B cell (primary cell): ENCODE results near the gene CST9L. TPM values are rescaled to one million over a fixed set of nuclear protein-coding genes. Genes with fewer than 3 reads are reported as not detected.

Experiments
- ATAC-seq: fragments of 200-7000 bp; cut with Tn5 transposase; one replicate; pipeline ENCODE4 v1.10.0; 2021; ENCODE audit warnings: low read depth, mild to moderate bottlenecking, moderate number of reproducible peaks, moderate library complexity
- CTCF ChIA-PET: fragments of 350-600 bp; sonication (Branson Sonifier 250); formaldehyde crosslinking; loops from one replicate; lab custom pipeline; 2021; ENCODE audit warnings: antibody characterized with exemption, inconsistent platforms; lab: Charles Lee
- POLR2A ChIA-PET: fragments of 350-600 bp; sonication (Branson Sonifier 250); formaldehyde crosslinking; loops from one replicate; lab custom pipeline; 2021; ENCODE audit warnings: antibody characterized with exemption; lab: Charles Lee
- DNase-seq: peaks from one replicate; pipeline ENCODE4 v3.0.0; 2013
- H2AFZ ChIP-seq: 2 replicates; pipeline ENCODE4 v1.6.1; 2012; ENCODE audit warnings: mild to moderate bottlenecking, low read depth, low read length; ENCODE audit not compliant: insufficient read depth, poor library complexity, severe bottlenecking
- H3K27ac ChIP-seq, 2 donors: 1 replicate in 1 of 2; 2 replicates in 1 of 2; pipeline ENCODE4 v1.5.1; 2012 to 2013; ENCODE audit warnings: low read length in 2 of 2, mild to moderate bottlenecking in 2 of 2, moderate library complexity in 1 of 2
- H3K27me3 ChIP-seq, 4 experiments: fragments of 200-600 bp in 1 of 4; sonication (generic) in 1 of 4; replicated peaks in 1 of 4; 1 replicate in 2 of 4; 2 replicates in 2 of 4; pipeline versions ENCODE4 v1.6.1 to v1.7.0; 2013 to 2016; ENCODE audit warnings: low read length in 3 of 4, mild to moderate bottlenecking in 2 of 4, mixed read lengths in 1 of 4, moderate library complexity in 1 of 4; ENCODE audit not compliant: insufficient read depth in 4 of 4, control insufficient read depth in 3 of 4; ENCODE audit errors: control extremely low read depth in 1 of 4
- H3K36me3 ChIP-seq, 2 experiments: replicated peaks in 1 of 2; 1 replicate in 1 of 2; 2 replicates in 1 of 2; pipeline versions ENCODE4 v1.6.1 to v1.7.1; 2013; ENCODE audit warnings: low read length in 1 of 2; ENCODE audit not compliant: insufficient read depth in 2 of 2, control insufficient read depth in 1 of 2; ENCODE audit errors: control extremely low read depth in 1 of 2, extremely low read depth in 1 of 2
- H3K4me1 ChIP-seq, 2 donors: fragments of 200-600 bp in 1 of 2; sonication (generic) in 1 of 2; 1 replicate in 1 of 2; 2 replicates in 1 of 2; pipeline versions ENCODE4 v1.5.1 to v1.6.1; 2013 to 2017; ENCODE audit warnings: low read length in 2 of 2; ENCODE audit not compliant: control insufficient read depth in 2 of 2, insufficient read depth in 2 of 2
- H3K4me2 ChIP-seq: replicated peaks from 2 replicates; pipeline ENCODE3; 2012; ENCODE audit warnings: mild to moderate bottlenecking, low read depth, low read length; ENCODE audit not compliant: poor library complexity, severe bottlenecking
- H3K4me3 ChIP-seq, 5 experiments: fragments of 200-600 bp in 1 of 5; sonication (generic) in 1 of 5; 1 replicate in 3 of 5; 2 replicates in 2 of 5; pipeline versions ENCODE4 v1.5.1 to v1.7.0; 2011 to 2016; ENCODE audit warnings: low read length in 4 of 5, mild to moderate bottlenecking in 4 of 5, low read depth in 2 of 5, control low read depth in 1 of 5, moderate library complexity in 1 of 5; ENCODE audit not compliant: insufficient read depth in 1 of 5; ENCODE audit errors: control extremely low read depth in 1 of 5, extremely low read depth in 1 of 5
- H3K79me2 ChIP-seq: fragments of 200-600 bp; sonication (generic); one replicate; pipeline ENCODE4 v1.6.0; 2016; ENCODE audit warnings: low read length; ENCODE audit not compliant: control insufficient read depth, insufficient read depth
- H3K9ac ChIP-seq: fragments of 200-600 bp; sonication (generic); 2 replicates; pipeline ENCODE4 v1.6.1; 2017; ENCODE audit warnings: mild to moderate bottlenecking, low read length, moderate library complexity
- H3K9me3 ChIP-seq, 3 donors: one replicate each; pipeline versions ENCODE4 v1.6.1 to v1.7.1; 2013; ENCODE audit warnings: low read length in 2 of 3; ENCODE audit not compliant: control insufficient read depth in 2 of 3, insufficient read depth in 1 of 3; ENCODE audit errors: control extremely low read depth in 1 of 3
- H4K20me1 ChIP-seq: 2 replicates; pipeline ENCODE4 v1.6.0; 2012; ENCODE audit warnings: mild to moderate bottlenecking, low read length; ENCODE audit not compliant: insufficient read depth, control insufficient read depth, poor library complexity, severe bottlenecking
- H3K27ac Mint-ChIP-seq: one replicate; pipeline ENCODE4 v1.8.0; 2021; ENCODE audit warnings: mixed read lengths
- H3K27me3 Mint-ChIP-seq: one replicate; pipeline ENCODE4 v1.8.0; 2021; ENCODE audit warnings: mixed read lengths
- H3K4me1 Mint-ChIP-seq: one replicate; pipeline ENCODE4 v1.8.0; 2021; ENCODE audit warnings: mixed read lengths
- H3K4me3 Mint-ChIP-seq: one replicate; pipeline ENCODE4 v1.8.0; 2021; ENCODE audit warnings: mixed read lengths
- H3K9me3 Mint-ChIP-seq: one replicate; pipeline ENCODE4 v1.8.0; 2022; ENCODE audit warnings: mixed read lengths; ENCODE audit not compliant: insufficient read depth
- CTCF ChIP-seq: fragments of 200-600 bp; IDR thresholded peaks from one replicate; pipeline ENCODE4 v1.8.0; 2022; ENCODE audit warnings: antibody characterized with exemption, mild to moderate bottlenecking
- EZH2 ChIP-seq: IDR thresholded peaks from 2 replicates; pipeline ENCODE4 v1.6.1; 2012; ENCODE audit warnings: borderline replicate concordance, low read depth, mild to moderate bottlenecking, moderate library complexity, low read length; ENCODE audit not compliant: insufficient read depth, poor library complexity, severe bottlenecking
- WGBS: methylation state at CpG from one replicate; pipeline ENCODE4 v1.1.5; 2013; ENCODE audit warnings: missing lambda C conversion rate; ENCODE audit not compliant: insufficient coverage; 5-methylcytosine and 5-hydroxymethylcytosine counted together
- intact Hi-C: fragments of 100-400 bp; cut with micrococcal nuclease; formaldehyde crosslinking; loops from one replicate; pipeline ENCODE4 v1.10.0; 2022
- polyA plus RNA-seq: library from polyadenylated mRNA; depleted of rRNA; stranded (reverse); fragments of >200 nt; gene quantifications from 2 replicates; pipeline ENCODE4 v1.2.3, GENCODE V29; 2012
- total RNA-seq, 2 donors: library from RNA; stranded (reverse); fragments of 120-200 nt in 1 of 2; gene quantifications; 1 replicate in 1 of 2; 2 replicates in 1 of 2; pipeline versions ENCODE4 v1.2.3 to v1.2.4, GENCODE V29; 2013 to 2022

Gene CST9L
- total and polyA plus RNA-seq, 2 donors (not counting 1 experiment from before 2014, with no cell fraction given) = not detected

GRCh38 chr20:23603321-23603720, 35.0 kb upstream of the CST9L start:
- Histone ChIP-seq H4K20me1 (no peaks in the 10 kb centered on the region), H3K4me2 (no peak overlapping the region), H3K9ac (no peak overlapping the region), H3K27ac (no peak overlapping the region), H2AFZ (no peak overlapping the region), H3K4me1 (no peaks in the 10 kb centered on the region), H3K27me3 (no peaks in the 10 kb centered on the region), H3K9me3 (no peaks in the 10 kb centered on the region), H3K79me2 (no peaks in the 10 kb centered on the region), H3K4me3 (no peak overlapping the region), H3K36me3 (no peaks in the 10 kb centered on the region)
- intact Hi-C loops = no loop called here
- ChIA-PET POLR2A (no interaction called here), CTCF (no interaction called here)
- no peaks in the 10 kb centered on the region for H3K9me3 Mint-ChIP-seq
- ATAC-seq (no peak), DNase-seq (no peak)
- no peak overlapping the region for H3K27ac Mint-ChIP-seq
- TF ChIP-seq EZH2 = no peak
- no peak for TF ChIP-seq CTCF
- no peak overlapping the region for H3K4me3 Mint-ChIP-seq
- H3K4me1 Mint-ChIP-seq = no peaks in the 10 kb centered on the region
- WGBS = 66% methylated on average over 4 of the region's 4 CpGs
- peaks cover 3% of the 10 kb centered on the region for H3K27me3 Mint-ChIP-seq

DNA sequence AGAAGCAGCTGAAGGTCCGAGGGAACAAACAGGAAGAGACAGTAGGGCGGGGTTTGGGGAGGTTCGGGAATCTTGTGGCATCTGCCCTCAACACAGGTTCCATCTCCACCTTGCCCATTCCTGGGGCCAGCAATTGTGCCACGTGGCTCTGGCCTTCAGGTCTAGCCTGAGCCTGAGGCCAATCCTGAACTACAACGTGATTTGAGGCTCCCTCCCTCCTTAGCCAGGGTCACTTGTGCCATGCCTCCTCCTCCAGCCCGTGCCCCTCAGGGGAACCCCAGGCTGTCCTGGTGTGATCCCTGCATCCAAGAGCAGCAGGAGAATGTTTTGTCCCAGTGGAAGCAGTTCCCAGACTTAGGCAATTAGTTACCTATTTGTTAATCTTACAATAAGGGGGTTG, 34.4 kb upstream of the CST9L start:
- intact Hi-C loops = no loop called here
- DNase-seq (no peak), ATAC-seq (no peak)
- Histone ChIP-seq H3K9ac (no peak overlapping the region), H3K27me3 (no peaks in the 10 kb centered on the region), H3K9me3 (no peaks in the 10 kb centered on the region), H3K27ac (no peak overlapping the region), H3K4me3 (no peak overlapping the region), H4K20me1 (no peaks in the 10 kb centered on the region), H3K36me3 (no peaks in the 10 kb centered on the region), H3K4me1 (no peaks in the 10 kb centered on the region), H2AFZ (no peak overlapping the region), H3K79me2 (no peaks in the 10 kb centered on the region), H3K4me2 (no peak overlapping the region)
- ChIA-PET POLR2A (no interaction called here), CTCF (no interaction called here)
- Mint-ChIP-seq H3K4me3 (no peak overlapping the region), H3K4me1 (no peaks in the 10 kb centered on the region), H3K27ac (no peak overlapping the region), H3K9me3 (no peaks in the 10 kb centered on the region), H3K27me3 (peaks cover 3% of the 10 kb centered on the region)
- WGBS = 62% methylated on average over 5 of the region's 6 CpGs
- TF ChIP-seq EZH2 = no peak
